GM23248 (cell line): Measurements from ENCODE around the gene MARS1.
"Not testable (repeated sequence)": the region's sequence is repeated elsewhere in the genome, so short reads cannot be mapped to it uniquely, and the experiment has no call there.

Experiments
- EZH2 ChIP-seq: fragments of 200-600 bp; sonication (generic); IDR thresholded peaks from 2 replicates; pipeline ENCODE4 v1.6.1; 2018; ENCODE audit warnings: antibody characterized with exemption, mild to moderate bottlenecking; ENCODE audit not compliant: insufficient read depth, poor library complexity, severe bottlenecking
- EZH2phosphoT487 ChIP-seq: fragments of 200-600 bp; sonication (generic); IDR thresholded peaks from 2 replicates; pipeline ENCODE4 v1.6.1; 2018; ENCODE audit warnings: antibody characterized with exemption, moderate library complexity, mild to moderate bottlenecking, low read depth; ENCODE audit not compliant: insufficient read depth

GRCh38 chr12:57444337-57444736, 43.5 kb upstream of the MARS1 start:
- TF ChIP-seq EZH2, EZH2phosphoT487: not testable (repeated sequence)
